LoVo (cell line): ENCODE measurements around the gene GALNT9.
"Not testable (repeated sequence)": the region's sequence is repeated elsewhere in the genome, so short reads cannot be mapped to it uniquely, and the experiment has no call there.

Source experiments
- DNase-seq: peaks from one replicate; pipeline ENCODE4 v3.0.0-alpha.2; 2016; ENCODE audit warnings: low spot score

The GALNT9 gene

GRCh38 chr12:132195242-132195641, 134.1 kb downstream of the GALNT9 start:
- DNase-seq: not testable (repeated sequence)

- DNase-seq: no peak
Measured at GRCh38 chr12:132194556-132194955, 134.8 kb downstream of the GALNT9 start.

- DNase-seq: no peak
Measured at GRCh38 chr12:132194056-132194455, 135.3 kb downstream of the GALNT9 start.

- DNase-seq: no peak
Measured at GRCh38 chr12:132191715-132192553, 137.5 kb downstream of the GALNT9 start.

GRCh38 chr12:132190834-132191500, 138.4 kb downstream of the GALNT9 start:
- no peak for DNase-seq

- DNase-seq: no peak
Measured at GRCh38 chr12:132190012-132190755, 139.2 kb downstream of the GALNT9 start.

- DNase-seq: peak; percentile 97
Measured at GRCh38 chr12:132189378-132190011, 139.9 kb downstream of the GALNT9 start.

- DNase-seq: no peak
Measured at GRCh38 chr12:132188916-132189325, 140.5 kb downstream of the GALNT9 start.

- no peak for DNase-seq
Measured at GRCh38 chr12:132188451-132188901, 140.9 kb downstream of the GALNT9 start.

GRCh38 chr12:132187646-132188450, 141.5 kb downstream of the GALNT9 start:
- no peak for DNase-seq

- DNase-seq: no peak
Measured at GRCh38 chr12:132186857-132187620, 142.3 kb downstream of the GALNT9 start.

- no peak for DNase-seq
Measured at GRCh38 chr12:132186208-132186856, 143.1 kb downstream of the GALNT9 start.

- no peak for DNase-seq
Measured at GRCh38 chr12:132185705-132186104, 143.7 kb downstream of the GALNT9 start.

GRCh38 chr12:132182711-132183365, 146.6 kb downstream of the GALNT9 start:
- no peak for DNase-seq

GRCh38 chr12:132182206-132182710, 147.1 kb downstream of the GALNT9 start:
- DNase-seq: no peak

- DNase-seq: no peak
Measured at GRCh38 chr12:132181570-132182200, 147.7 kb downstream of the GALNT9 start.

- DNase-seq: no peak
Measured at GRCh38 chr12:132180648-132181546, 148.5 kb downstream of the GALNT9 start.
